Endothelial cell of umbilical vein (primary cell): ENCODE measurements around the gene GABRA5.

Experiments used
- CTCF ChIP-seq, 2 donors: IDR thresholded peaks; 1 replicate in 1 of 2; 2 replicates in 1 of 2; pipeline ENCODE4 v1.5.1; 2011; ENCODE audit warnings: low read length in 2 of 2, mild to moderate bottlenecking in 2 of 2, moderate library complexity in 2 of 2, control low read depth in 1 of 2, inconsistent platforms in 1 of 2, low read depth in 1 of 2; ENCODE audit not compliant: insufficient read depth in 1 of 2; ENCODE audit errors: extremely low read depth in 1 of 2
- EZH2 ChIP-seq: IDR thresholded peaks from 2 replicates; pipeline ENCODE4 v1.6.1; 2012; ENCODE audit warnings: borderline replicate concordance, low read depth, mild to moderate bottlenecking, moderate library complexity, low read length, inconsistent platforms; ENCODE audit not compliant: severe bottlenecking
- FOS ChIP-seq: IDR thresholded peaks from 2 replicates; pipeline ENCODE4 v1.6.1; 2011; ENCODE audit warnings: mild to moderate bottlenecking, low read length, moderate library complexity, borderline replicate concordance; ENCODE audit not compliant: insufficient read depth
- GATA2 ChIP-seq: IDR thresholded peaks from 2 replicates; pipeline ENCODE4 v1.7.0; 2011; ENCODE audit warnings: low read depth, mild to moderate bottlenecking, moderate library complexity, mixed read lengths, low read length; ENCODE audit not compliant: insufficient read length, insufficient read depth
- JUN ChIP-seq: IDR thresholded peaks from 2 replicates; pipeline ENCODE4 v1.6.1; 2011; ENCODE audit warnings: borderline replicate concordance, low read depth; ENCODE audit not compliant: insufficient read length, insufficient read depth
- MAX ChIP-seq: IDR thresholded peaks from 2 replicates; pipeline ENCODE4 v1.6.1; 2011; ENCODE audit not compliant: insufficient read depth, insufficient read length
- MYC ChIP-seq: IDR thresholded peaks from one replicate; pipeline ENCODE4 v1.6.1; 2011; ENCODE audit warnings: mild to moderate bottlenecking, low read depth, low read length
- POLR2A ChIP-seq: IDR thresholded peaks from 2 replicates; pipeline ENCODE4 v1.6.1; 2012; ENCODE audit warnings: low read depth, mild to moderate bottlenecking, control low read depth, low read length
- POLR2AphosphoS5 ChIP-seq: IDR thresholded peaks from 2 replicates; pipeline ENCODE4 v1.6.1; 2012; ENCODE audit warnings: low read depth, mild to moderate bottlenecking, control low read depth, low read length, moderate library complexity; ENCODE audit not compliant: insufficient read depth

- TF ChIP-seq POLR2AphosphoS5 (no peak), CTCF (IDR thresholded peaks at IDR 0.05; ENCODE audit: extremely low read depth in 1 of 2, insufficient read depth in 1 of 2, low read depth in 1 of 2, low read length in 2 of 2) (no peak), POLR2A (no peak), EZH2 (no peak), MAX (no peak), FOS (no peak), GATA2 (no peak), MYC (no peak), JUN (no peak)
These were observed 61.2 kb downstream of the GABRA5 start for GRCh38 chr15:26928051-26928450.
